ENCODE data around the gene CENPT. TPM values are rescaled to one million over a fixed set of nuclear protein-coding genes. Genes with fewer than 3 reads are reported as not detected.

CENPT gene
- total and polyA plus RNA-seq, 10 of the 15 experiments (the other 5 are each of a cell fraction or from before 2014, with no cell fraction given), result 1.1 to 45.7 (median 24.5) TPM

DNA sequence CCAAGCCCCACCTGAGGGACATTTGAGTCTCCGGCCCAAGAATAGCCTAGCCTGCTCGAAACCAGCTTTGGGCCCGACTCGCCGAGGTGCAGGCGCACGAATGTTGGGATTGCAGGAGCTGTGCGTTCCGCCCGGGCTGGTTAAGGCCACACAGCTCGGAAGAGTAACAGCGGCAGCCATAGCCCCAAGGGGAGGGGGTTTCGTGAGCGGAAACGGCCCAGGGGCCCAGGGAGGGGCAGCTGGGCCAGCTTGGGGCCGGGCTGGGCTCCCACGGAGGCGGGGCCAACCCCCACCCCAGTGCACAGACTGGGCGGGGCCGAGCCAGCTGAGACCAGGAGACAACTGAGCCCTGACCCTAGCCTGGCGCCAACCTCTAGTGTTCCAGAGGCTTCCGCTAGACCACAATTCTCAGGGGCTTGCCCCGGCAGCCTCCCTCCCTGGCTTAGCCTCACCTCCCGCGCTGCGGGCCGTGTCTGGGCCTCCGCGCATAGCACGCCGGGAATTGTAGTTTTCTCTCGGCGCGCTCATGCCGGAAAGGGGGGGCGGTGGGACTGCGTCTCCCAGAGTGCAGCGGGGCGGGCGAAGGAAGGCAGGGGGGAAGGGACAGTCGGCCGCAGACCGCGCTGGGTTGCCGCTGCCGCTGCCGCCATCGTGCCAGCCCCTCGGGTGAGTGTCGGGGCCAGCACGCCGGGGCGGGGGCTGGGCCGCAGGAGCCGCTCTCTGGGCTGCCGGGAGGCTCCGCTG, 1.0 kb downstream of the CENPT start, which contains the start of gene NUTF2 (continued):
- TF ChIP-seq, protein P1, sequence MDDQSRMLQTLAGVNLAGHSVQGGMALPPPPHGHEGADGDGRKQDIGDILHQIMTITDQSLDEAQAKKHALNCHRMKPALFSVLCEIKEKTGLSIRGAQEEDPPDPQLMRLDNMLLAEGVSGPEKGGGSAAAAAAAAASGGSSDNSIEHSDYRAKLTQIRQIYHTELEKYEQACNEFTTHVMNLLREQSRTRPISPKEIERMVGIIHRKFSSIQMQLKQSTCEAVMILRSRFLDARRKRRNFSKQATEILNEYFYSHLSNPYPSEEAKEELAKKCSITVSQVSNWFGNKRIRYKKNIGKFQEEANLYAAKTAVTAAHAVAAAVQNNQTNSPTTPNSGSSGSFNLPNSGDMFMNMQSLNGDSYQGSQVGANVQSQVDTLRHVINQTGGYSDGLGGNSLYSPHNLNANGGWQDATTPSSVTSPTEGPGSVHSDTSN (IDR thresholded peaks at IDR 0.05; ENCODE audit: insufficient replicate concordance, low read depth, low read length), result no peak
- TF ChIP-seq RCOR1 (conservative IDR thresholded peaks at IDR 0.05; ENCODE audit: low read depth, low read length) (no peak), TCF3 (IDR thresholded peaks at IDR 0.05; ENCODE audit: borderline replicate concordance, insufficient read depth, low read depth, low read length) (peak; percentile 69; the same call in 1 of the 2 replicates), SP1 (IDR thresholded peaks at IDR 0.05; ENCODE audit: low read depth, low read length) (peak; percentile 70), MEF2A (IDR thresholded peaks at IDR 0.05; ENCODE audit: insufficient read depth, low read depth, low read length) (no peak), STAT3 (IDR thresholded peaks at IDR 0.05; ENCODE audit: low read depth, low read length) (no peak), YY1 (IDR thresholded peaks at IDR 0.05; ENCODE audit: low read depth, low read length) (peak; percentile 88), SMAD1 (IDR thresholded peaks at IDR 0.05; ENCODE audit: low read depth, partially characterized antibody) (no peak), SPI1 (IDR thresholded peaks at IDR 0.05; ENCODE audit: borderline replicate concordance, insufficient read depth, low read depth, low read length) (no peak), CBX3 (IDR thresholded peaks at IDR 0.05; ENCODE audit: borderline replicate concordance, low read depth) (no peak), ZNF384 (IDR thresholded peaks at IDR 0.05; ENCODE audit: borderline replicate concordance, low read depth, low read length) (0 out of 2 replicates have a peak, but pooled peaks have one; percentile 25), ZBTB4 (CRISPR knock-in tag; IDR thresholded peaks at IDR 0.05) (no peak), TAF1 (IDR thresholded peaks at IDR 0.05; ENCODE audit: borderline replicate concordance, low read depth, low read length) (peak; percentile 68; the same call in 1 of the 2 replicates)
- TF ChIP-seq, protein P2, sequence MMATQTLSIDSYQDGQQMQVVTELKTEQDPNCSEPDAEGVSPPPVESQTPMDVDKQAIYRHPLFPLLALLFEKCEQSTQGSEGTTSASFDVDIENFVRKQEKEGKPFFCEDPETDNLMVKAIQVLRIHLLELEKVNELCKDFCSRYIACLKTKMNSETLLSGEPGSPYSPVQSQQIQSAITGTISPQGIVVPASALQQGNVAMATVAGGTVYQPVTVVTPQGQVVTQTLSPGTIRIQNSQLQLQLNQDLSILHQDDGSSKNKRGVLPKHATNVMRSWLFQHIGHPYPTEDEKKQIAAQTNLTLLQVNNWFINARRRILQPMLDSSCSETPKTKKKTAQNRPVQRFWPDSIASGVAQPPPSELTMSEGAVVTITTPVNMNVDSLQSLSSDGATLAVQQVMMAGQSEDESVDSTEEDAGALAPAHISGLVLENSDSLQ (IDR thresholded peaks at IDR 0.05), result no peak
- TF ChIP-seq, protein P3, sequence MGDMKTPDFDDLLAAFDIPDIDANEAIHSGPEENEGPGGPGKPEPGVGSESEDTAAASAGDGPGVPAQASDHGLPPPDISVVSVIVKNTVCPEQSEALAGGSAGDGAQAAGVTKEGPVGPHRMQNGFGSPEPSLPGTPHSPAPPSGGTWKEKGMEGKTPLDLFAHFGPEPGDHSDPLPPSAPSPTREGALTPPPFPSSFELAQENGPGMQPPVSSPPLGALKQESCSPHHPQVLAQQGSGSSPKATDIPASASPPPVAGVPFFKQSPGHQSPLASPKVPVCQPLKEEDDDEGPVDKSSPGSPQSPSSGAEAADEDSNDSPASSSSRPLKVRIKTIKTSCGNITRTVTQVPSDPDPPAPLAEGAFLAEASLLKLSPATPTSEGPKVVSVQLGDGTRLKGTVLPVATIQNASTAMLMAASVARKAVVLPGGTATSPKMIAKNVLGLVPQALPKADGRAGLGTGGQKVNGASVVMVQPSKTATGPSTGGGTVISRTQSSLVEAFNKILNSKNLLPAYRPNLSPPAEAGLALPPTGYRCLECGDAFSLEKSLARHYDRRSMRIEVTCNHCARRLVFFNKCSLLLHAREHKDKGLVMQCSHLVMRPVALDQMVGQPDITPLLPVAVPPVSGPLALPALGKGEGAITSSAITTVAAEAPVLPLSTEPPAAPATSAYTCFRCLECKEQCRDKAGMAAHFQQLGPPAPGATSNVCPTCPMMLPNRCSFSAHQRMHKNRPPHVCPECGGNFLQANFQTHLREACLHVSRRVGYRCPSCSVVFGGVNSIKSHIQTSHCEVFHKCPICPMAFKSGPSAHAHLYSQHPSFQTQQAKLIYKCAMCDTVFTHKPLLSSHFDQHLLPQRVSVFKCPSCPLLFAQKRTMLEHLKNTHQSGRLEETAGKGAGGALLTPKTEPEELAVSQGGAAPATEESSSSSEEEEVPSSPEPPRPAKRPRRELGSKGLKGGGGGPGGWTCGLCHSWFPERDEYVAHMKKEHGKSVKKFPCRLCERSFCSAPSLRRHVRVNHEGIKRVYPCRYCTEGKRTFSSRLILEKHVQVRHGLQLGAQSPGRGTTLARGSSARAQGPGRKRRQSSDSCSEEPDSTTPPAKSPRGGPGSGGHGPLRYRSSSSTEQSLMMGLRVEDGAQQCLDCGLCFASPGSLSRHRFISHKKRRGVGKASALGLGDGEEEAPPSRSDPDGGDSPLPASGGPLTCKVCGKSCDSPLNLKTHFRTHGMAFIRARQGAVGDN (IDR thresholded peaks at IDR 0.05), result no peak
- TF ChIP-seq, protein P4, sequence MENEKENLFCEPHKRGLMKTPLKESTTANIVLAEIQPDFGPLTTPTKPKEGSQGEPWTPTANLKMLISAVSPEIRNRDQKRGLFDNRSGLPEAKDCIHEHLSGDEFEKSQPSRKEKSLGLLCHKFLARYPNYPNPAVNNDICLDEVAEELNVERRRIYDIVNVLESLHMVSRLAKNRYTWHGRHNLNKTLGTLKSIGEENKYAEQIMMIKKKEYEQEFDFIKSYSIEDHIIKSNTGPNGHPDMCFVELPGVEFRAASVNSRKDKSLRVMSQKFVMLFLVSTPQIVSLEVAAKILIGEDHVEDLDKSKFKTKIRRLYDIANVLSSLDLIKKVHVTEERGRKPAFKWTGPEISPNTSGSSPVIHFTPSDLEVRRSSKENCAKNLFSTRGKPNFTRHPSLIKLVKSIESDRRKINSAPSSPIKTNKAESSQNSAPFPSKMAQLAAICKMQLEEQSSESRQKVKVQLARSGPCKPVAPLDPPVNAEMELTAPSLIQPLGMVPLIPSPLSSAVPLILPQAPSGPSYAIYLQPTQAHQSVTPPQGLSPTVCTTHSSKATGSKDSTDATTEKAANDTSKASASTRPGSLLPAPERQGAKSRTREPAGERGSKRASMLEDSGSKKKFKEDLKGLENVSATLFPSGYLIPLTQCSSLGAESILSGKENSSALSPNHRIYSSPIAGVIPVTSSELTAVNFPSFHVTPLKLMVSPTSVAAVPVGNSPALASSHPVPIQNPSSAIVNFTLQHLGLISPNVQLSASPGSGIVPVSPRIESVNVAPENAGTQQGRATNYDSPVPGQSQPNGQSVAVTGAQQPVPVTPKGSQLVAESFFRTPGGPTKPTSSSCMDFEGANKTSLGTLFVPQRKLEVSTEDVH (IDR thresholded peaks at IDR 0.05; ENCODE audit: low read depth, partially characterized antibody), result peak; percentile 52

All from GM12878 (cell line).